Thoracic aorta (tissue), 2 donors: Measurements from ENCODE around the gene ATP1A3. TPM values are rescaled to one million over a fixed set of nuclear protein-coding genes. Genes with fewer than 3 reads are reported as not detected.
"Not testable (repeated sequence)": the region's sequence is repeated elsewhere in the genome, so short reads cannot be mapped to it uniquely, and the experiment has no call there.

Experiments used
- ATAC-seq: fragments of 150-250 bp; one replicate; pipeline ENCODE4 v1.8.0; 2017; ENCODE audit warnings: low read depth; ENCODE audit not compliant: insufficient number of reproducible peaks, low FRiP score
- DNase-seq: peaks from one replicate; pipeline ENCODE4 v3.0.0-alpha.2; 2020; ENCODE audit warnings: low spot score
- H3K27ac ChIP-seq, 2 donors: fragments of 200-600 bp; sonication (generic); 1 replicate in 1 of 2; 2 replicates in 1 of 2; pipeline ENCODE4 v1.5.1; 2016; ENCODE audit warnings: mild to moderate bottlenecking in 2 of 2, moderate library complexity in 2 of 2
- H3K27me3 ChIP-seq: fragments of 200-600 bp; sonication (generic); replicated peaks from 2 replicates; pipeline ENCODE4 v1.6.0; 2016; ENCODE audit warnings: mild to moderate bottlenecking; ENCODE audit not compliant: insufficient read depth
- H3K36me3 ChIP-seq: fragments of 200-600 bp; sonication (generic); one replicate; pipeline ENCODE4 v1.5.1; 2016
- H3K4me1 ChIP-seq, 2 donors: fragments of 200-600 bp; sonication (generic); 1 replicate in 1 of 2; 2 replicates in 1 of 2; pipeline versions ENCODE4 v1.5.1 to v1.6.0; 2016; ENCODE audit warnings: low read depth in 2 of 2, mild to moderate bottlenecking in 1 of 2; ENCODE audit not compliant: control insufficient read depth in 1 of 2
- H3K4me3 ChIP-seq: fragments of 200-600 bp; sonication (generic); 2 replicates; pipeline ENCODE4 v1.5.1; 2016; ENCODE audit warnings: mild to moderate bottlenecking
- H3K9me3 ChIP-seq: fragments of 200-600 bp; sonication (generic); 2 replicates; pipeline ENCODE4 v1.5.1; 2016
- CTCF ChIP-seq: fragments of 200-600 bp; sonication (generic); IDR thresholded peaks from one replicate; pipeline ENCODE4 v1.5.1; 2019; ENCODE audit warnings: antibody characterized with exemption
- total RNA-seq, 2 donors: library from RNA; depleted of rRNA; stranded (reverse); fragments of >200 nt; gene quantifications; one replicate each; pipeline versions ENCODE4 v1.1.0 to v1.2.3, GENCODE V29; 2016

Gene ATP1A3
- total RNA-seq, 2 donors from 2014 or later = 0.14 TPM; not detected in 1

GRCh38 chr19:42021185-42021584 is 27.2 kb upstream of the ATP1A3 start:
- Histone ChIP-seq H3K27ac (no peak overlapping the region), H3K4me3 (no peak overlapping the region), H3K4me1 (peaks cover 9 to 16% of the 10 kb centered on the region in 2 donors), H3K9me3 (no peaks in the 10 kb centered on the region), H3K27me3 (no peaks in the 10 kb centered on the region), H3K36me3 (peaks cover 7% of the 10 kb centered on the region)
- DNase-seq = no peak
- no peak for TF ChIP-seq CTCF
- no peak for ATAC-seq

- H3K36me3 ChIP-seq = peaks cover 7% of the 10 kb centered on the region
- TF ChIP-seq CTCF = no peak
- H3K27ac ChIP-seq = no peak overlapping the region
- no peaks in the 10 kb centered on the region for H3K27me3 ChIP-seq
- no peak overlapping the region for H3K4me3 ChIP-seq
- H3K4me1 ChIP-seq = no peaks in the 10 kb centered on the region
- DNase-seq (no peak), ATAC-seq (no peak)
- no peaks in the 10 kb centered on the region for H3K9me3 ChIP-seq
Measured at GRCh38 chr19:42018503-42019193, 24.6 kb upstream of the ATP1A3 start.

- H3K9me3 ChIP-seq = no peaks in the 10 kb centered on the region
- H3K27ac ChIP-seq = no peak overlapping the region
- ATAC-seq = no peak
- peaks cover 7% of the 10 kb centered on the region for H3K36me3 ChIP-seq
- no peaks in the 10 kb centered on the region for H3K27me3 ChIP-seq
- DNase-seq = no peak
- H3K4me1 ChIP-seq = no peaks in the 10 kb centered on the region
- TF ChIP-seq CTCF = no peak
- H3K4me3 ChIP-seq = no peak overlapping the region
Measured at GRCh38 chr19:42017040-42017439, 23.0 kb upstream of the ATP1A3 start.

- H3K27me3 ChIP-seq, DNase-seq, H3K4me1 ChIP-seq, H3K27ac ChIP-seq, ATAC-seq, H3K4me3 ChIP-seq, H3K36me3 ChIP-seq, H3K9me3 ChIP-seq: not testable (repeated sequence)
Measured at GRCh38 chr19:42012747-42013146, 18.7 kb upstream of the ATP1A3 start.

- TF ChIP-seq CTCF = no peak
- no peak for DNase-seq
- no peaks in the 10 kb centered on the region for H3K9me3 ChIP-seq
- no peaks in the 10 kb centered on the region for H3K27me3 ChIP-seq
- no peak overlapping the region for H3K4me3 ChIP-seq
- peaks cover 4% of the 10 kb centered on the region for H3K36me3 ChIP-seq
- H3K4me1 ChIP-seq = no peaks in the 10 kb centered on the region
- H3K27ac ChIP-seq = no peak overlapping the region
- ATAC-seq = no peak
Measured at GRCh38 chr19:42010245-42011126, 16.5 kb upstream of the ATP1A3 start.
